SK-N-SH (cell line): ENCODE measurements around the gene MAGEF1. TPM values are rescaled to one million over a fixed set of nuclear protein-coding genes. Genes with fewer than 3 reads are reported as not detected.

Experiments
- CTCF ChIA-PET: fragments of 300-600, 350-600 bp; formaldehyde crosslinking; extraction: SDS; loops from one replicate; lab custom pipeline; 2021; lab: Yijun Ruan, JAX
- POLR2A ChIA-PET: fragments of 350-600 bp; sonication (Branson Sonifier 250); formaldehyde crosslinking; extraction: SDS; loops from one replicate; lab custom pipeline; 2020; ENCODE audit warnings: antibody characterized with exemption, inconsistent platforms; lab: Yijun Ruan, JAX
- DNase-seq: peaks from one replicate; pipeline ENCODE4 v3.0.0; 2012
- H2AFZ ChIP-seq: fragments of 200-600 bp; sonication (generic); 2 replicates; pipeline ENCODE4 v1.8.1; 2016; ENCODE audit warnings: antibody characterized with exemption, mild to moderate bottlenecking, low read depth
- H3F3A ChIP-seq: fragments of 200-600 bp; sonication (generic); replicated peaks from 2 replicates; pipeline ENCODE3; 2016; ENCODE audit warnings: antibody characterized with exemption, mild to moderate bottlenecking; ENCODE audit not compliant: insufficient read depth
- H3K27ac ChIP-seq, 2 experiments: fragments of 200-500 bp in 1 of 2; fragments of 200-600 bp in 1 of 2; sonication (Bioruptor generic) in 1 of 2; sonication (generic), shearing (Covaris generic) in 1 of 2; 2 replicates each; pipeline versions ENCODE4 v1.5.1 to v1.6.1; 2014 to 2016; ENCODE audit warnings: low read depth in 2 of 2, inconsistent platforms in 1 of 2, low read length in 1 of 2, mild to moderate bottlenecking in 1 of 2, mixed read lengths in 1 of 2
- H3K27me3 ChIP-seq: fragments of 200-600 bp; sonication (generic), shearing (Covaris generic); 2 replicates; pipeline ENCODE4 v1.6.1; 2016; ENCODE audit warnings: mixed run types; ENCODE audit not compliant: insufficient read depth
- H3K36me3 ChIP-seq, 2 experiments: fragments of 200-500 bp in 1 of 2; fragments of 200-600 bp in 1 of 2; sonication (Bioruptor generic) in 1 of 2; sonication (generic) in 1 of 2; replicated peaks in 1 of 2; 2 replicates each; pipeline versions ENCODE3 to v1.5.1; 2014 to 2016; ENCODE audit warnings: low read length in 1 of 2, mild to moderate bottlenecking in 1 of 2; ENCODE audit not compliant: insufficient read depth in 2 of 2, control insufficient read depth in 1 of 2
- H3K4me1 ChIP-seq, 2 experiments: fragments of 200-500 bp in 1 of 2; fragments of 200-600 bp in 1 of 2; sonication (Bioruptor generic) in 1 of 2; sonication (generic), shearing (Covaris generic) in 1 of 2; 2 replicates each; pipeline versions ENCODE4 v1.5.1 to v1.6.1; 2014 to 2016; ENCODE audit warnings: low read depth in 1 of 2, low read length in 1 of 2, mixed run types in 1 of 2; ENCODE audit not compliant: insufficient read depth in 2 of 2, control insufficient read depth in 1 of 2
- H3K4me2 ChIP-seq: fragments of 200-600 bp; sonication (generic), shearing (Covaris generic); 2 replicates; pipeline ENCODE4 v1.6.1; 2017; ENCODE audit warnings: mixed run types
- H3K4me3 ChIP-seq, 2 experiments: fragments of 200-500 bp in 1 of 2; fragments of 200-600 bp in 1 of 2; sonication (Bioruptor generic) in 1 of 2; sonication (generic), shearing (Covaris generic) in 1 of 2; 2 replicates each; pipeline versions ENCODE4 v1.5.1 to v1.8.1; 2014 to 2016; ENCODE audit warnings: low read depth in 2 of 2, inconsistent platforms in 1 of 2, low read length in 1 of 2, mild to moderate bottlenecking in 1 of 2, mixed read lengths in 1 of 2, moderate library complexity in 1 of 2
- H3K79me2 ChIP-seq: fragments of 200-600 bp; sonication (generic); 2 replicates; pipeline ENCODE4 v1.8.1; 2017; ENCODE audit warnings: mild to moderate bottlenecking; ENCODE audit not compliant: insufficient read depth
- H3K9ac ChIP-seq: fragments of 200-600 bp; sonication (generic); 2 replicates; pipeline ENCODE4 v1.6.1; 2017; ENCODE audit warnings: mixed run types
- H3K9me2 ChIP-seq: fragments of 200-600 bp; sonication (generic); 2 replicates; pipeline ENCODE4 v1.6.1; 2017; ENCODE audit warnings: mixed run types
- H3K9me3 ChIP-seq: fragments of 200-600 bp; sonication (generic); 2 replicates; pipeline ENCODE4 v1.6.1; 2017; ENCODE audit warnings: mixed run types, mild to moderate bottlenecking, moderate library complexity
- H4K20me1 ChIP-seq: fragments of 200-600 bp; sonication (generic); 2 replicates; pipeline ENCODE4 v1.6.1; 2017; ENCODE audit warnings: mild to moderate bottlenecking, mixed run types; ENCODE audit not compliant: insufficient read depth
- ELF1 ChIP-seq: IDR thresholded peaks from 2 replicates; pipeline ENCODE4 v1.4.0; 2012
- FOSL2 ChIP-seq: IDR thresholded peaks from 2 replicates; pipeline ENCODE4 v1.4.0; 2012; ENCODE audit warnings: low read depth, mild to moderate bottlenecking, moderate library complexity, borderline replicate concordance
- FOXM1 ChIP-seq: IDR thresholded peaks from 2 replicates; pipeline ENCODE4 v1.4.0; 2012; ENCODE audit warnings: low read depth, mild to moderate bottlenecking
- GATA2 ChIP-seq: sonication (generic); formaldehyde crosslinking; IDR thresholded peaks from 2 replicates; pipeline ENCODE4 v1.5.0; 2020; ENCODE audit warnings: mild to moderate bottlenecking, missing genetic modification reagents
- JUND ChIP-seq: IDR thresholded peaks from 2 replicates; pipeline ENCODE4 v1.4.0; 2012
- MEF2A ChIP-seq: IDR thresholded peaks from 2 replicates; pipeline ENCODE4 v1.4.0; 2012; ENCODE audit warnings: low read depth, borderline replicate concordance
- MXI1 ChIP-seq: IDR thresholded peaks from 2 replicates; pipeline ENCODE4 v1.6.1; 2012; ENCODE audit warnings: mild to moderate bottlenecking, low read depth, low read length, improper control_type of control experiment
- NFIC ChIP-seq: IDR thresholded peaks from 2 replicates; pipeline ENCODE4 v1.4.0; 2012; ENCODE audit warnings: borderline replicate concordance
- POLR2AphosphoS5 ChIP-seq: IDR thresholded peaks from 2 replicates; pipeline ENCODE4 v1.6.1; 2012; ENCODE audit warnings: low read depth, low read length
- RAD21 ChIP-seq: IDR thresholded peaks from 2 replicates; pipeline ENCODE4 v1.6.1; 2012; ENCODE audit warnings: mild to moderate bottlenecking, low read length
- RCOR1 ChIP-seq: fragments of 150-350 bp; IDR thresholded peaks from 2 replicates; pipeline ENCODE4 v1.6.1; 2017; ENCODE audit warnings: antibody characterized with exemption, low read length
- RFX5 ChIP-seq: IDR thresholded peaks from 2 replicates; pipeline ENCODE4 v1.6.1; 2012; ENCODE audit warnings: mild to moderate bottlenecking, improper control_type of control experiment, low read length
- RXRA ChIP-seq: IDR thresholded peaks from 2 replicates; pipeline ENCODE4 v1.4.0; 2012; ENCODE audit warnings: low read depth, mild to moderate bottlenecking, borderline replicate concordance
- SIN3A ChIP-seq: IDR thresholded peaks from 2 replicates; pipeline ENCODE4 v1.6.1; 2012; ENCODE audit warnings: low read depth, mild to moderate bottlenecking, low read length, moderate library complexity, borderline replicate concordance
- SMC3 ChIP-seq: IDR thresholded peaks from 2 replicates; pipeline ENCODE4 v1.6.1; 2012; ENCODE audit warnings: low read depth, low read length, improper control_type of control experiment
- TEAD4 ChIP-seq: IDR thresholded peaks from 2 replicates; pipeline ENCODE4 v1.4.0; 2012; ENCODE audit warnings: mild to moderate bottlenecking, borderline replicate concordance; ENCODE audit not compliant: insufficient read depth
- YY1 ChIP-seq: IDR thresholded peaks from 2 replicates; pipeline ENCODE4 v1.4.0; 2012; ENCODE audit warnings: low read depth, mild to moderate bottlenecking
- WGBS: methylation state at CpG from one replicate; pipeline ENCODE4 v1.1.6; 2017; ENCODE audit warnings: low lambda C conversion rate; 5-methylcytosine and 5-hydroxymethylcytosine counted together
- polyA plus RNA-seq, 3 experiments: library from polyadenylated mRNA; depleted of rRNA; stranded (reverse); fragments of >200 nt; gene quantifications; 2 replicates each; pipeline ENCODE4 v1.2.3, GENCODE V29; 2012
- TF ChIP-seq, protein P1 (sequence below): fragments of 150-350 bp; IDR thresholded peaks from 2 replicates; pipeline ENCODE4 v1.6.1; 2016; ENCODE audit warnings: mild to moderate bottlenecking, low read depth, low read length
- TF ChIP-seq, protein P2 (sequence below): IDR thresholded peaks from 2 replicates; pipeline ENCODE4; 2012
- TF ChIP-seq, protein P3 (sequence below): fragments of 200-600 bp; sonication (generic); IDR thresholded peaks from 2 replicates; pipeline ENCODE4 v1.6.1; 2017; ENCODE audit warnings: antibody characterized with exemption, mild to moderate bottlenecking, moderate library complexity
- TF ChIP-seq, protein P4 (sequence below): IDR thresholded peaks from 2 replicates; pipeline ENCODE4 v1.4.0; 2012; ENCODE audit warnings: low read depth, borderline replicate concordance

Gene MAGEF1
- polyA plus RNA-seq, 1 of the 3 experiments (the other 2 are of a cell fraction) = 45.2 TPM

DNA sequence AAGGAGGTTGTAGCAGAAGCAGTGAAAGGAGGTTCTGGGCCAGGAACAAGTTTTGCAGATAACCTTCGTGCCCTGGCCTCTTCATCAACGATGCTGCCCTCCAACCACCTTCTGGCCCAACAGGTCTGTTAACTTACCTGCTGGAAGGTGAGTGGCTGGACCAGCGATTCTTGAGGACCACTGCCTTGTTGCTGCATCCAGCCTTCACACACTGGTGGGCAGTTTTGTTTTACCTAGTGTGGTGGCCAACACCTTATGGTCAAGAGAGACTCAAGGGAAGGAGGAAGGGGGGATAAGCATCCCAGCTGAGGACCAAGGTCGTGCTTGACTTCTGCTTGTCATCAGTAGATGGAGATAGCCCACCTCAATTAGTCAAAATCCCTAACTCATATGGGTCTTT lies 7.8 kb upstream of the MAGEF1 start:
- CTCF ChIA-PET = interaction anchor here (0.9 to 1.2 kb wide), 2 partner anchors 11 to 158 kb away, joined by 3 read pairs; partner anchors contain the start of gene EPHB3

DNA sequence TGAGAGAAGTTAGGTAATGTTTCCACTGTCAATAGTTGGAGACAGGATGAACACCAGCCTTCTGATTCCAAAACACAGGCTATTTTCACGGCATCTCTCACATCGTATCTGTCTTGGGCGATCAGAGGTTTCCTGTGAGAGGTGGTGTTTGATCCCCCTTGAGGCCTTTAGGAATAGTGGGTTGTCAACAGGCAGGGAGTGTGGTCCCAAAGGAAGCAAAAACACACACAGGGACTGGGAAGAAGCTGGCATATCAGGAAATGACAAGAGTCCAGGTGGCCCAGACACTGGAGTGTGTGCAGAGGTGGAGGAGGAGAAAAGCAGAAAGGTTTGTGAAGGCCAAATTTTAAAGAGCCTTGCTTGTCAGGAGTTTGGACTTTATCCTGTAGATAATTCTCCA lies 6.6 kb upstream of the MAGEF1 start:
- CTCF ChIA-PET = interaction anchor here (1.2 to 1.4 kb wide), 3 partner anchors 8 to 157 kb away, joined by 3 to 6 read pairs (median 5); partner anchors contain the start of gene EPHB3
- Histone ChIP-seq H4K20me1 (no peaks in the 10 kb centered on the region), H3F3A (peaks cover 5% of the 10 kb centered on the region), H2AFZ (no peak overlapping the region), H3K9me3 (no peaks in the 10 kb centered on the region)
- WGBS = 89% methylated on average over 3 of the region's 3 CpGs
- no peak for TF ChIP-seq RAD21
- TF ChIP-seq FOSL2 = no peak
- no peak for TF ChIP-seq JUND
- no peak for TF ChIP-seq MXI1
- TF ChIP-seq POLR2AphosphoS5 = no peak
- TF ChIP-seq SIN3A = no peak
- no peak for TF ChIP-seq TEAD4
- no peak for TF ChIP-seq SMC3
- no peak for TF ChIP-seq RCOR1
- TF ChIP-seq YY1 = no peak
- TF ChIP-seq GATA2 = no peak
- TF ChIP-seq ELF1 = no peak
- TF ChIP-seq NFIC = no peak
- TF ChIP-seq, protein P1, sequence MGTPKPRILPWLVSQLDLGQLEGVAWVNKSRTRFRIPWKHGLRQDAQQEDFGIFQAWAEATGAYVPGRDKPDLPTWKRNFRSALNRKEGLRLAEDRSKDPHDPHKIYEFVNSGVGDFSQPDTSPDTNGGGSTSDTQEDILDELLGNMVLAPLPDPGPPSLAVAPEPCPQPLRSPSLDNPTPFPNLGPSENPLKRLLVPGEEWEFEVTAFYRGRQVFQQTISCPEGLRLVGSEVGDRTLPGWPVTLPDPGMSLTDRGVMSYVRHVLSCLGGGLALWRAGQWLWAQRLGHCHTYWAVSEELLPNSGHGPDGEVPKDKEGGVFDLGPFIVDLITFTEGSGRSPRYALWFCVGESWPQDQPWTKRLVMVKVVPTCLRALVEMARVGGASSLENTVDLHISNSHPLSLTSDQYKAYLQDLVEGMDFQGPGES = no peak
- no peak for TF ChIP-seq RFX5
- TF ChIP-seq MEF2A = no peak
- no peak for TF ChIP-seq RXRA
- no peak for TF ChIP-seq FOXM1
- TF ChIP-seq, protein P2, sequence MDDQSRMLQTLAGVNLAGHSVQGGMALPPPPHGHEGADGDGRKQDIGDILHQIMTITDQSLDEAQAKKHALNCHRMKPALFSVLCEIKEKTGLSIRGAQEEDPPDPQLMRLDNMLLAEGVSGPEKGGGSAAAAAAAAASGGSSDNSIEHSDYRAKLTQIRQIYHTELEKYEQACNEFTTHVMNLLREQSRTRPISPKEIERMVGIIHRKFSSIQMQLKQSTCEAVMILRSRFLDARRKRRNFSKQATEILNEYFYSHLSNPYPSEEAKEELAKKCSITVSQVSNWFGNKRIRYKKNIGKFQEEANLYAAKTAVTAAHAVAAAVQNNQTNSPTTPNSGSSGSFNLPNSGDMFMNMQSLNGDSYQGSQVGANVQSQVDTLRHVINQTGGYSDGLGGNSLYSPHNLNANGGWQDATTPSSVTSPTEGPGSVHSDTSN = no peak
- TF ChIP-seq, protein P3, sequence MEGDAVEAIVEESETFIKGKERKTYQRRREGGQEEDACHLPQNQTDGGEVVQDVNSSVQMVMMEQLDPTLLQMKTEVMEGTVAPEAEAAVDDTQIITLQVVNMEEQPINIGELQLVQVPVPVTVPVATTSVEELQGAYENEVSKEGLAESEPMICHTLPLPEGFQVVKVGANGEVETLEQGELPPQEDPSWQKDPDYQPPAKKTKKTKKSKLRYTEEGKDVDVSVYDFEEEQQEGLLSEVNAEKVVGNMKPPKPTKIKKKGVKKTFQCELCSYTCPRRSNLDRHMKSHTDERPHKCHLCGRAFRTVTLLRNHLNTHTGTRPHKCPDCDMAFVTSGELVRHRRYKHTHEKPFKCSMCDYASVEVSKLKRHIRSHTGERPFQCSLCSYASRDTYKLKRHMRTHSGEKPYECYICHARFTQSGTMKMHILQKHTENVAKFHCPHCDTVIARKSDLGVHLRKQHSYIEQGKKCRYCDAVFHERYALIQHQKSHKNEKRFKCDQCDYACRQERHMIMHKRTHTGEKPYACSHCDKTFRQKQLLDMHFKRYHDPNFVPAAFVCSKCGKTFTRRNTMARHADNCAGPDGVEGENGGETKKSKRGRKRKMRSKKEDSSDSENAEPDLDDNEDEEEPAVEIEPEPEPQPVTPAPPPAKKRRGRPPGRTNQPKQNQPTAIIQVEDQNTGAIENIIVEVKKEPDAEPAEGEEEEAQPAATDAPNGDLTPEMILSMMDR = no peak
- TF ChIP-seq, all 33 proteins: peak for 0
- Histone ChIP-seq H3K9ac (no peak overlapping the region), H3K36me3 (no peaks in the 10 kb centered on the region), H3K79me2 (no peaks in the 10 kb centered on the region), H3K27ac (no peak overlapping the region), H3K27me3 (no peaks in the 10 kb centered on the region), H3K4me3 (no peak overlapping the region), H3K4me2 (no peak overlapping the region), H3K4me1 (peaks cover 14 to 16% of the 10 kb centered on the region in 2 experiments; a peak in 3 of 4 replicates), H3K9me2 (no peaks in the 10 kb centered on the region)
- no peak for DNase-seq
- POLR2A ChIA-PET = no interaction called here

More for the DNA sequence above, 7.8 kb upstream of the MAGEF1 start:
- no peaks in the 10 kb centered on the region for H4K20me1 ChIP-seq
- TF ChIP-seq TEAD4 = no peak
- TF ChIP-seq, protein P4, sequence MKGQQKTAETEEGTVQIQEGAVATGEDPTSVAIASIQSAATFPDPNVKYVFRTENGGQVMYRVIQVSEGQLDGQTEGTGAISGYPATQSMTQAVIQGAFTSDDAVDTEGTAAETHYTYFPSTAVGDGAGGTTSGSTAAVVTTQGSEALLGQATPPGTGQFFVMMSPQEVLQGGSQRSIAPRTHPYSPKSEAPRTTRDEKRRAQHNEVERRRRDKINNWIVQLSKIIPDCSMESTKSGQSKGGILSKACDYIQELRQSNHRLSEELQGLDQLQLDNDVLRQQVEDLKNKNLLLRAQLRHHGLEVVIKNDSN = no peak
- TF ChIP-seq FOSL2 = no peak
- no peaks in the 10 kb centered on the region for H3K36me3 ChIP-seq
- no peak overlapping the region for H3K4me3 ChIP-seq
- H3K9ac ChIP-seq = no peak overlapping the region
- H3K27me3 ChIP-seq = no peaks in the 10 kb centered on the region
- WGBS = 70% methylated on average over 4 of the region's 4 CpGs
- H3K4me1 ChIP-seq = peaks cover 14 to 19% of the 10 kb centered on the region in 2 experiments; a peak in 2 of 4 replicates
- DNase-seq = no peak
- H2AFZ ChIP-seq = no peak overlapping the region
- no peak overlapping the region for H3K4me2 ChIP-seq
- no peaks in the 10 kb centered on the region for H3K79me2 ChIP-seq
- no peaks in the 10 kb centered on the region for H3K9me3 ChIP-seq
- POLR2A ChIA-PET = no interaction called here
- H3K9me2 ChIP-seq = no peaks in the 10 kb centered on the region
- peaks cover 5% of the 10 kb centered on the region for H3F3A ChIP-seq
- H3K27ac ChIP-seq = no peak overlapping the region
